SH-SY5Y (cell line): Measurements from ENCODE around the gene STC2.

ENCODE experiments used
- GATA2 ChIP-seq: IDR thresholded peaks from 2 replicates; pipeline ENCODE4 v1.6.1; 2011; ENCODE audit warnings: mild to moderate bottlenecking, low read depth, low read length
- GATA3 ChIP-seq: IDR thresholded peaks from 2 replicates; pipeline ENCODE4 v1.6.1; 2011; ENCODE audit warnings: low read depth, mild to moderate bottlenecking, low read length, moderate library complexity

Gene STC2

DNA sequence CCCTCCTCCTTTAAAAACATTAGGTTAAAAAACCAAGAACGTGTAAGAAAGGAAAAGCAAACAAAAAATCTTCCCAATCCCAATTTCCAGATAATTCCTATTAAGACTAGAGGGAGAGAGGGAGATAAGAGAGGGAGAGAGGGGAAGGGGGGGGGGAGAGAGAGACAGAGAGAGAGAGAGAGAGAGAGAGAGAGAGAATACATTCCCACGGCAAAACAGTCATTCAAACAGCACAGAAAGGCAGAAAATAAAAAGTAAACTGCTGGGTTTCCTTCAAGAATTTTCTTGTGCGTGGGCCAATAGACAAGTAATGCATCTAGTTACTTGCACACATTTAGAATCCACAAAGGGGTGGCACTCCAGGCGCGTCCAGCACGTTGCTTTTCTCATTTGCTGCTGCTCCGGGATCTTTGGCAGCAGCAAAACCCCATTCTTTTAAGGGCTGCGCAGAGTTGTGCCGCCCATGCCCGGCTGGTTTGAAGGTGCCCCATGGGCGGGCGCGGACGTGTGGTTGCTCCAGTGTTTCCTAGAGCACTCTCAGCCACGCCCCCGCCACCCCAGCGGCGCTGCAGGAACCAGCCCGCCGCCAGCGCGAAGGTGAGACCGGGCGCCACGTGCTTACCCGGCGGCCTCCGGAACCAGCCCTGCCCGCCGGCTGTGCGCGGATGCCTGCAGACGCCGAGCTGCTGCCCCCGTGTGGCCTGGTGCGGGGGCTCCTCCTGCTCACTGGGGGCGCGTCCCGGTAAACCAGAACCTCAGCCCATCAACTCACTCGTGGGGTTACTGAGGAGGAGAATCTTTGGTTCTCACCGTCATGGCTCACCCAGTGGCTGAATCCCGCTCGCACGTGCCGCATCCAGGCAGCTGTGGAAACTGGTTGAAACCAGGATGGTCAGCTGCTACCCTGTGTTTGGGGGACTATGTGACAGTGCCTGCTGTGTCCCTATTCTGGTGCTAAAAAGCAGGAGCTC, 44.6 kb downstream of the STC2 start:
- TF ChIP-seq GATA2: no peak
- TF ChIP-seq GATA3: no peak

GRCh38 chr5:173282916-173283315, 45.3 kb downstream of the STC2 start:
- TF ChIP-seq GATA2 (no peak), GATA3 (no peak)

DNA sequence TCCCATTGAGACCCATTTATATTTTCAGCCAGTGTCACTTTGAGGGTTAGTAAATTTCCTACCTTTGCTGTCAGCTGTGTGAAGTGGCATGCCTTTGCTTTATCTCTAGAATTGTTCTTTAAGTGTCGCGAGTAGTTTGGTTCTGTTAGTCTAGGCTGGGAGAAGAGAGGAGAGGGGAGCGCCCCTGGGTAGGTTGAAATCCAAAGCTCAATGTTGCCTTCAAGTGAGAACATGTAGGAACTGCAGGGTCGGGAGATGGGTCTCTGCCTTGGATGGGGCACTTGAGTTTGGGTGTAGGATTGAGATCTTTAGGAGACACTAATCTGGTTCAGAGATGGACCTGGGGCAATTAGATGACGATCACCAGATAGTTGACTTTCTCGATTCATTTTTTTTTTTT, 46.3 kb downstream of the STC2 start:
- no peak for TF ChIP-seq GATA2
- no peak for TF ChIP-seq GATA3

- no peak for TF ChIP-seq GATA3
- TF ChIP-seq GATA2: no peak
Observed at GRCh38 chr5:173279166-173279565, 49.0 kb downstream of the STC2 start.

DNA sequence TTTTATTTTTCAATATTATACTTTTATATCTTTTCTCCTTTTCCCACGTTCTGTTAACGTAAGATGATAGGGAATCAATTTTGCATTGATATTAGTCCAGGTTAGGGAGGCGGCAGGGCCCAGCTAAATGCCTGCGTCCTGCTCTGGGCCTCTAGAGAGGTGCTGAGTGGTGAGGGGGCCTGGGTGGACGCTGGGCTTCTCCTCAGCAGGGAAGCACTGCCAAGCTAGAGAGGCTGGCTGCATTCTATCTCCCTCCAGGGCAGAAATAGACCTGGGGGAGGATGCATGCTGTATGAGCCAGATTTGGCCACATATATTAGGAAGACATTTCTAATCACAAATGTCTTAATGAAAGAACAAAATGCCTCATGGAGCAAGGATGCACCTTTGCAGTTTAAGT, 49.6 kb downstream of the STC2 start:
- TF ChIP-seq GATA3: no peak
- no peak for TF ChIP-seq GATA2

DNA sequence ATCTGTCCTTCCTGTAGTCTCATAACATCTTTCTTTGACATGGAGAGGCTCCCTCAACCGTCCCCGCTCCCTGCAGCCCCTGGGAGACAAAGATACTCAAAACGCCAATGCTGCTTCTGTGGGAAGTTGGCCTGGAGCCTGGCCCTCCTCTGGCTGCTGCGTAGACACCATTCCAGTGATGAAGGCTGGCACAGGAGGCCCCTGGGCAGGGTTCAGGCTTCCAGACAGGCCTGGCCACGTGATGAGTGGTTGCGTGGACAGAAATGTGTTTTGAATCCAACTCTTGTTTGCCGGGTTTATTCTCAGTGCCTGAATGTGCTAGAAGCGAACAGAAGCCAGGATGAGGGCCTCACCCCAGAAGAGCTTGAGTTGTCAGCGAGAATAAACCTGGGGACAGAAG, 50.0 kb downstream of the STC2 start:
- TF ChIP-seq GATA3: no peak
- TF ChIP-seq GATA2: no peak

GRCh38 chr5:173274771-173275170, 53.4 kb downstream of the STC2 start:
- TF ChIP-seq GATA2 (no peak), GATA3 (no peak)

- TF ChIP-seq GATA3 (no peak), GATA2 (no peak)
Observed at GRCh38 chr5:173271419-173271818, 56.8 kb downstream of the STC2 start.

DNA sequence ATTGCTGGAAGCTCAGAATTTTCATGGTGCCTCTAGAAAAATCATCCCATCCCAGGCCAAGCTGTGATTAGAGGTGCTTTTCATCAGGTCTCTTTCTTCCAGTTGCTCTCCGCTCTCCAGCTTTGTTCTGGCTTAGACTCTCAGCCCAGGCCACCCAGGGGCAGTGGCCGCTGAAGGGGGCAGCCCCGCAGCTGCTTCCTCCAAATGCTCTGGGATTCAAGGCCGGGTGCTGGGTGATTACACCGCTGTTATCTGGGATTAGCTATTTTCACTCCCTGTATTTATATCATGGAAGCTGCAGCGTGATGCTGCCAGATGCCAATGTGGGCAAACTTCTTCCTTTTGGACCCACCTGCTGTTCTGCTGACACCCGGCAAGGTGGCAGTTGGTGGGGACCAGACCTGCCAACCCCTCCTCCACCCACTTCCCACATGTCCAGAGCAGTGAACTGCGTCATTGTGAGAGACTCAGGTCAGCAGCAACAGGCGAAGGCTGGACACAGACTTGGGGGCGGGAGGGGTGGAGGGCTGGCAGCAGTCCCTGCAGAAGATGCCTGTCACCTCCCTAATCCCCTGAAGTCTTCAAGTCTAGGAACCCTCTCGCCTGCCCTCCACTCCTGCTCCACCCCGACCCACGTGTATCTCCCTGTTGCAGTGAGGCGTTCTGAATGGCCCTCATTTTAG, 59.3 kb downstream of the STC2 start:
- TF ChIP-seq GATA2 (no peak), GATA3 (no peak)

GRCh38 chr5:173265433-173265832, 62.8 kb downstream of the STC2 start:
- TF ChIP-seq GATA3 (no peak), GATA2 (no peak)
